ENCODE measurements around the gene MIDN. TPM values are rescaled to one million over a fixed set of nuclear protein-coding genes. Genes with fewer than 3 reads are reported as not detected.

Gene MIDN
- total and polyA plus RNA-seq, 2 donors (not counting 3 experiments of a cell fraction or from before 2014, with no cell fraction given), result 20.0 to 85.9 TPM

- POLR2A ChIA-PET, result no interaction called here
- Histone ChIP-seq H3K36me3 (ENCODE audit: control insufficient read depth in 2 of 2, extremely low read depth in 1 of 2, insufficient read depth in 2 of 2, low read length in 2 of 2) (peaks cover 0 to 16% of the 10 kb centered on the region in 2 experiments), H3K9me1 (replicated peaks; ENCODE audit: control insufficient read depth, extremely low read depth, insufficient read depth, low read length) (no peaks in the 10 kb centered on the region), H3K27ac (ENCODE audit: insufficient read depth, low read depth, low read length) (no peak overlapping the region), H2AFZ (ENCODE audit: low read depth, low read length) (peak overlapping the region; percentile 48), H3K79me2 (ENCODE audit: control insufficient read depth, insufficient read depth, low read length) (peaks cover 5% of the 10 kb centered on the region), H3K27me3 (ENCODE audit: control insufficient read depth in 2 of 2, insufficient read depth in 2 of 2, low read length in 2 of 2) (no peaks in the 10 kb centered on the region), H3K4me3 (replicated peaks in 1 of 3; ENCODE audit: insufficient read depth in 1 of 3, low read depth in 1 of 3, low read length in 3 of 3) (peak overlapping the region; percentile 66 to 77 (median 77)), H3K9ac (replicated peaks; ENCODE audit: extremely low read depth, insufficient read depth, low read length) (peak overlapping the region; percentile 69), H3K9me3 (replicated peaks; ENCODE audit: control insufficient read depth, insufficient read depth, low read length) (no peaks in the 10 kb centered on the region), H3K4me2 (ENCODE audit: insufficient read depth, low read length) (peak overlapping the region; percentile 57), H4K20me1 (replicated peaks; ENCODE audit: control insufficient read depth, extremely low read depth, insufficient read depth, low read length) (no peaks in the 10 kb centered on the region), H3K4me1 (ENCODE audit: control insufficient read depth, extremely low read depth, insufficient read depth, low read length) (peaks cover 15% of the 10 kb centered on the region)
- FAIRE-seq, result no peak
- CTCF ChIA-PET, result no interaction called here
- dilution Hi-C loops (cut with MboI; ENCODE audit: extremely low pct_ligation_motif_present, low sequenced_read_pairs) (no loop called here), intact Hi-C loops (cut with micrococcal nuclease) (no loop called here)
- TF ChIP-seq JUN (IDR thresholded peaks at IDR 0.05; ENCODE audit: borderline replicate concordance, insufficient read depth, insufficient read length, low read depth) (no peak), POLR2AphosphoS5 (IDR thresholded peaks at IDR 0.05; ENCODE audit: insufficient read depth, low read depth, low read length) (no peak), EZH2 (IDR thresholded peaks at IDR 0.05; ENCODE audit: borderline replicate concordance, low read depth, low read length, severe bottlenecking) (no peak), POLR2A (IDR thresholded peaks at IDR 0.05; ENCODE audit: low read depth, low read length) (no peak), GATA2 (IDR thresholded peaks at IDR 0.05; ENCODE audit: insufficient read depth, insufficient read length, low read depth, low read length) (no peak), FOS (IDR thresholded peaks at IDR 0.05; ENCODE audit: borderline replicate concordance, insufficient read depth, low read length) (no peak), MYC (IDR thresholded peaks at IDR 0.05; ENCODE audit: low read depth, low read length) (no peak), MAX (IDR thresholded peaks at IDR 0.05; ENCODE audit: insufficient read depth, insufficient read length) (no peak)
- TF ChIP-seq, protein P1, sequence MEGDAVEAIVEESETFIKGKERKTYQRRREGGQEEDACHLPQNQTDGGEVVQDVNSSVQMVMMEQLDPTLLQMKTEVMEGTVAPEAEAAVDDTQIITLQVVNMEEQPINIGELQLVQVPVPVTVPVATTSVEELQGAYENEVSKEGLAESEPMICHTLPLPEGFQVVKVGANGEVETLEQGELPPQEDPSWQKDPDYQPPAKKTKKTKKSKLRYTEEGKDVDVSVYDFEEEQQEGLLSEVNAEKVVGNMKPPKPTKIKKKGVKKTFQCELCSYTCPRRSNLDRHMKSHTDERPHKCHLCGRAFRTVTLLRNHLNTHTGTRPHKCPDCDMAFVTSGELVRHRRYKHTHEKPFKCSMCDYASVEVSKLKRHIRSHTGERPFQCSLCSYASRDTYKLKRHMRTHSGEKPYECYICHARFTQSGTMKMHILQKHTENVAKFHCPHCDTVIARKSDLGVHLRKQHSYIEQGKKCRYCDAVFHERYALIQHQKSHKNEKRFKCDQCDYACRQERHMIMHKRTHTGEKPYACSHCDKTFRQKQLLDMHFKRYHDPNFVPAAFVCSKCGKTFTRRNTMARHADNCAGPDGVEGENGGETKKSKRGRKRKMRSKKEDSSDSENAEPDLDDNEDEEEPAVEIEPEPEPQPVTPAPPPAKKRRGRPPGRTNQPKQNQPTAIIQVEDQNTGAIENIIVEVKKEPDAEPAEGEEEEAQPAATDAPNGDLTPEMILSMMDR (IDR thresholded peaks at IDR 0.05; ENCODE audit: extremely low read depth in 1 of 2, insufficient read depth in 1 of 2, low read depth in 1 of 2, low read length in 2 of 2), result no peak
- DNase-seq (ENCODE audit: low read depth, low spot score), result peak; percentile 35
- BruUV-seq (replicated peaks), result no TSS peak
These were observed 11.2 kb upstream of the MIDN start for GRCh38 chr19:1237027-1237659.

Measured in endothelial cell of umbilical vein (primary cell).